Measurements from ENCODE around the gene DDTL.
A peak's percentile ranks its signal among the peaks of the same experiment; 100 is the strongest.
"Not testable (repeated sequence)": the region's sequence is repeated elsewhere in the genome, so short reads cannot be mapped to it uniquely, and the experiment has no call there.

DDTL gene

DNA sequence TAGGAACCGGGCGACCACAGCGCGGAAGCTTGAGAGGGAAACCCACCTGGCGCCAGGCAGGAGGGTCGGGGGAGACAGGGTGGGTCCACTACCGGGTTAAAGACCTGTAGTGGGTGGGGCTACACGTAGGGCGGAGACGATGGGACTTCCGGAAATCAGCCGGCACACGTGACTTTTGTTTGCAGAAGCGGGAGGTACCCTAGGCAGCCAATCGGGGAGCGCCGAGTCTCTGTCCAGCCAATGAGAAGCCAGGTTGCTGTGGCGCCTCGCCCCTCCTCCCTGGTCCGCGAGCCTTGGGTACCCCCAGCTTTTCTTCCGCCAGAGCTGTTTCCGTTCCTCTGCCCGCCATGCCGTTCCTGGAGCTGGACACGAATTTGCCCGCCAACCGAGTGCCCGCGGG is at the start of gene DDTL:
Gene DDTL, plus strand, starts transcription at position 321 of the 400 bp plus-strand sequence. Its CDS starts 27 bp downstream, at position 348.
- DNase-seq = not testable (repeated sequence)

GRCh38 chr22:23920267-23920611 is 46.4 kb upstream of the DDTL start:
- DNase-seq = not testable (repeated sequence)

GRCh38 chr22:23921586-23922201 is 45.0 kb upstream of the DDTL start:
- DNase-seq = not testable (repeated sequence)

GRCh38 chr22:23922921-23923320 is 43.8 kb upstream of the DDTL start:
- no peak for DNase-seq

DNA sequence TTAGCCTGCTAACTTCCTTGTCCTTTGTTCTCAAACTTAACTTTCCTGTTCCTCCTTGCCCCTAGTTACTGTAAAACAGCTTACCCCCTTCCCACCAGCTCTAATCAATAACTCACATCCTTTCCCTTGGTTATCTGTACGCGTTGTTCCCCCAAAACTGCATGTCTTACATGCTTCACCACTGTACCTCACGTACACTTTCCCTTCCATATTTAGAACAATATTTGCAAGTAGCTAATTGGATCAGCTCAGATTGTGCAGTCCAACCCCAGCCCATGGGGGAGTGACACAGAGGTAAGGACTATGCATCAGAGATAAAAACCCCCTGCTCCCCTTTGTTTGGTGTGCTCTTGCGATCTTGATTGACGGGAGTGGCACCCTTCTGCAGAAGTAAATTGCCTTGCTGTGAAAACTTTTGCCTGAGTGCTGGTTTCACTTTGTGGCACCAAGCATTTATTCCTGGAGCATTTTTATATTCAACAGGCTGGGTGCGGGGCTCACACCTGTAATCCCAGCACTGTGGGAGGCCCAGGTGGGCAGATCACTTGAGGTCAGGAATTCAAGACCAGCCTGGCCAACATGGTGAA is 41.6 kb upstream of the DDTL start:
- DNase-seq = no peak

DNA sequence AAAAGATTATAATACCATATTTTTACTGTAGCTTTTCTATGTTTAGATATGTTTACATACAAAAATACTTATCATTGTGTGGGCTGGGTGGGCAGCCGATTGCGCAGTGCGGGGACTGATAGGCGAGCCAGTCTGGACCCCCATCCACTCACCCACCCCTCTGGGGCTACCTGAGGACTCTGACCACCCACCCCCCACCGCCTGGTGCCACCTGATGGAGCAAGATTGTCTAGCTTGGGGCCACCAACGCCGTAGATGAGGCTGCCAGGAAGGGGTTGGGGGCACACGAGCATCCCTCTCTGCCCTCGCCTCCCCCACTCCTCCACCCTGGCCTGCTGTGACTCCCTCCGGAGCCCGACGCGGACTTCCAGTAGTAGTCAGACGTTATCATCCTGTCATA is 40.1 kb upstream of the DDTL start:
- DNase-seq = no peak

GRCh38 chr22:23938328-23939016 is 28.2 kb upstream of the DDTL start:
- no peak for DNase-seq

DNA sequence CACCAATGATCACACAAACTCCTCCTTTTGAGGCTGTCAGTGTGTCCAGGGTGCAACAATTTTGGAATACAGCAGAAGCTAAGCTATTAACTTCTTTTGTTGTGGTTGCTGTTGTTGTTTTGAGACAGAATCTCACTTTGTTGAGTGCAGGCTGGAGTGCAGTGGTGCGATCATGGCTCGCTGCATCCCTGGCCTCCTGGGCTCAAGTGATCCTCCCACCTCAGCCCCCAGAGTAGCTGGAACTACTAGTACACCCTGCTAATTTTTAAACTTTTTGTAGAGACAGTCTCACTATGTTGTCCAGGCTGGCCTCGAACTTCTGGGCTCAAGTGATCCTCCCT is 27.7 kb upstream of the DDTL start:
- no peak for DNase-seq

- not testable (repeated sequence) for DNase-seq
These were observed 26.5 kb upstream of the DDTL start for GRCh38 chr22:23940166-23940565.

DNA sequence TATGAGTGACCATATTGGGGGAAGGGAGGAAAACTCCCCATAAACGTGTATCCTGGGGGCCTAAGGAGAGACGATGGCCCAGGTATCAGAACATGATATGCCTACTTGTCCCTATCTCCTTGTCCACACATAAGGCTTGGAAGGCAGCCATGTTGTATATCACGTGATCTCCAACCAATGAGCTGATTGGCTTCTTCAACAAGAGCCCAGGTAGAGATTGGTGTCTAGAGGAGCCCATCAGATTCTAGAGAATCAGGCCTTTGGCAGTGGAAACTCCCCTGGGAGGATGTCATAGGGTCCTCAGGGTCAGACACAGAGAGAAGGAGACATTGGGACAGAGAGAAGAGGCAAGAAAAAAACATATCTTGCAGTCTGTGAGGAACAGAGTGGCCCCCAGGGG is 19.3 kb upstream of the DDTL start:
- DNase-seq = not testable (repeated sequence)

- not testable (repeated sequence) for DNase-seq
These were observed 16.9 kb upstream of the DDTL start for GRCh38 chr22:23949764-23950163.

- not testable (repeated sequence) for DNase-seq
These were observed 15.3 kb upstream of the DDTL start for GRCh38 chr22:23951383-23951782.

DNA sequence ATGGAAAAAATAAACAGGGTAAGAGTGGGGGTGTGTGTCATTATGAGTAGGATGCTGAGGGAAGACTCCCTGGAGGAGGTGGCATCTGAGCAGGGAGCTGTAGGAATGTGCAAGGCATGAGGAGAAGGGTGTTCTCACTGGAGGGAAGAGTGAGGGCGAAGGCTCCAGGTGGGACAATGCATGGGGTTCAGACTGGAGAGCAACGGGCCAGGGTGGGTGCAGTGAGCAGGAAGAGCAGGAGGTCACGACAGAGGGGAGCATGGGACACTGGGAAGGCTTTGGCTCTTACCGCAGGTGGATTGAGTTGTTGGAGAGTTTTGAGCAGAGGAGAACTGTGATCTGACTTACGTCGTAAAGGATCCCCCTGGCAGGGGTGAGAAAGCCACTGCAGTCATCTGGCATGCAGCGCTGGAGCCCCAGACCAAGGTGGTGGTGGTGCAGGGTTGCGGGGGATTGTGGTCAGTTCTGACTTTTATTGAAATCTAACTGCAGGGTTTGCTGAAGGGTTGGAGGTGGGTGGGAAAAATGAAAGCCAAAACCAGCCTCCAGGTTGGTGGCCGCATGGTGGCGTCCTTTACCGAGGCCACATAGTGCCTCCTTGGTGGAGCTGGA is 13.8 kb upstream of the DDTL start:
- not testable (repeated sequence) for DNase-seq

- DNase-seq = not testable (repeated sequence)
These were observed 13.2 kb upstream of the DDTL start for GRCh38 chr22:23953485-23953884.

DNA sequence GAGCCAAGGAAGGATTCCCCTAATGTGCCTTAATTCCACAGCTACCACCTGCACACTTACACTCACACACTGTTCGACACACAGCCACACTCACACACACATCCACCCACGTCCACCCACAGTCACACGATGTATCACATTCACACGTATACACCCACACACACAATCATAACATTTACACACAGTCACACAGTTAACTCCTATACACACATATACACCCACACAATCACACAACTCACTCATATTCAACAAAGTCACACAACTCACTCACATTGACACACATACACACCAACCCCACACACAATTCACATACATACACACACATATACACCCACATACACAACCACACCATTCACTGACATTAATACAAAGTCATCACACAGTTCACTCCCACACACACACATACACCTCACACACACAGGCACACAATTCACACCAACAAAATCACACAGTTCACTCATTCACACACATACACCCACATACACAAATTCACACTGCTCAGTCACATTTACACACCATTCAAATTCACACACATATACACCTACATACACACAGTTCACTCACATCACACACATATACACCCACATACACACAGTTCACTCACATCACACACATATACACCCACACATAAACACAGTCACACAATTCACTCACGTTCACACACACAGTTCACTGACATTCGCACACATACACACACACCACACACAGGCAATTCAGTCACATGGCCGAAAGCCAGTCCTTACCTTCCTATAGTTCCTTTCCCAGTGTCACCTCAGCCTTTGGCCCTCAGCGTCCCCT is 12.3 kb upstream of the DDTL start:
- not testable (repeated sequence) for DNase-seq

DNA sequence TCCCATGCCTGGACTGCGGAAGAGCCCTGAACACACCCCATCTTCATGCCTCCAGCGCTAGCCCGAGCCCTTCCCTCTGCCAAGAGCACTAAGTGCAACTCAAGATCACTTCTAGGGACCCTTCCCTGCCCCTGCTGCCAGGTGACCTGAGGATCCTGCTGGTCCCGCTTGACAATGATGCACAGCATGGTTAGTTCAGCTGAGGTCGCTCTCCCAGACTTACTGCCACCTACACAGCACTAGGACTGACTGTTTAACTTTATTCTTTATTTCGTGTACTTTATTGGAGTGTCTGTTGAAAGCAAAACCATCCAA is 11.7 kb upstream of the DDTL start:
- not testable (repeated sequence) for DNase-seq

- DNase-seq = not testable (repeated sequence)
These were observed 10.8 kb upstream of the DDTL start for GRCh38 chr22:23955886-23956285.

- DNase-seq = peak; percentile 64 to 83
These were observed 10.3 kb upstream of the DDTL start for GRCh38 chr22:23956301-23956900.

GRCh38 chr22:23961084-23961771 is 5.5 kb upstream of the DDTL start, which contains the start of gene GSTT2B:
TSS of gene GSTT2B (minus strand) at chr22:23961195. CDS start at chr22:23961131, 64 bp downstream.
- not testable (repeated sequence) for DNase-seq

DNA sequence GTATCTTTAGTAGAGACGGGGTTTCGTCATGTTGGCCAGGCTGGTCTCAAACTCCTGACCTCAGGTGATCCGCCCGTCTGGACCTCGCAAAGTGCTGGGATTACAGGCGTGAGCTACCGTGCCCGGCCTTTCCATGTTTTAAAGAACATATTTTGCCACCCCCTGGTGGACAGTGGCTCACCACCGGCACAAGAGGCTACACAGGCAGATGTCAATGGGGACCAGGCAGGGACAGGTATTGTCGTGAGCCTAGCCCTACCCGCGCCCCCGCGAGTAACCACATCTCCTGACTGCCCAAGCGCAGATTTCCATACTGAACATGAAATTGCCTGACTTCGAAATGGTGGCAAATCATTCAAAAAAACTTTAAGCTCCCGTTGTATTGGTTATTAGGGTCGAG is 594 bp upstream of the DDTL start:
- DNase-seq = not testable (repeated sequence)

GRCh38 chr22:23969071-23969470 is 2.4 kb downstream of the DDTL start:
- DNase-seq = no peak

GRCh38 chr22:23970201-23970641 is 3.5 kb downstream of the DDTL start:
- no peak for DNase-seq
